ENCODE results near the gene HELZ2. TPM values are rescaled to one million over a fixed set of nuclear protein-coding genes. Genes with fewer than 3 reads are reported as not detected.

HELZ2 gene
- total RNA-seq, 1 experiment from 2014 or later, result 12.3 TPM

DNA sequence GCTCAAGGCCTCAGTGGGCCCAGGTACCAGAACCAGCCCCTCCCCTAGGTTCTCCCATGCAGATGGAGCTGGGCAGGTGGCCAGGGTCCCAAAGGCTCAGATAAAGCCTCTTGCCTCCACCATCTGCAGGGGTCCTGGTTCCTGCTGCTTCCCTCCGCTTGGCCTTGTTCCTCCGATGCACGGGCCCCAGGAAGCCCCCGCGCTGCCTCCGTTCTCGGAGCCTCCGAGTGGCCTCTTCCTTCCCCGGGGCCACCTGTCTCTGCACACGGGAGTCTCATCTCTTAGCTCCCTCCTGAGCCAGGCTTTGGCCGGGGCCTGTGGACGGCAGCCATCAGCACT is 35.0 kb downstream of the HELZ2 start:
- DNase-seq (ENCODE audit: low spot score), result no peak

DNA sequence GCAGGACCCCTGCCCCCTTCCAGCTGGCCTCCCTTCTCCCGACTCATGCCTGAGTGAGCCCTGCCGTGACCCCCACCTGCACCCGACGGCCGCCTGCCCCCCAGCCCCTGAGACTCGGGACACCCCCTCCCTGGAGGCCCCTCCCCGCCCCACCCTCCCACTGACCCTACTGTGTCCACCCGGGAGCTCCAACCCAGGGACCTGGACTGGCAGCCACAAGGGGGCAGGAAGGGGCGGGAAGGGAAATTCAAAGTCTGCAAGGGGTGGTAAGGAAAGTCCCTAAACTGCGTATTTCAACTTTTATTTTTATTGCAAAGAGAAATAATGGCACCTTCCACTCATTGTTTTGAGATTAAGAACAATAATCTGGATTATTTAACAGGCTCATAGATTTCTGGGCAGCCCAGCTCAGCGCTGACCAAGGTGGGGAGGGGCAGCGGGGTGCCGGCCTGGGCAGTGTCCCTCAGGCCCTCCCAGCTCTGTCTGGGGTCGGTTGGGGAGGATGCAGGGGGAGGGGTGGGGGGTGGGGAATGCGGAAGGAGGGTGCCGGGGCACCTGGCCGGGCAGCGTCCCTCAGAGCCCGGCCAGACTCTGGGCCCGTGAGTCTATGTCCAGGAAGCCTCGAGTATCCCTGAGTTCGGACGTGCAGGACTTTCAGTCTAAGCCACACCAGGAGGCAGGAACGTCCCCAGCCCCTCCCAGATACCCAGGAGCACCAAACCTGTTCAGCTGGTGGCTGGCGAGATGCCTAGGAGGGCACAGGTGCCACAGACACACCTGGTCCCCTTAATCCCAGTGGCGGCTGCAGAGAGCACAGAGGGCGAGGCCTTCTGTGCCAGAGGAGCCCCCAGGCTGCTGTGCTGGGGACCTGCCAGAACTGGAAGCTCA is 35.6 kb downstream of the HELZ2 start:
- no peak for DNase-seq (ENCODE audit: low spot score)

DNA sequence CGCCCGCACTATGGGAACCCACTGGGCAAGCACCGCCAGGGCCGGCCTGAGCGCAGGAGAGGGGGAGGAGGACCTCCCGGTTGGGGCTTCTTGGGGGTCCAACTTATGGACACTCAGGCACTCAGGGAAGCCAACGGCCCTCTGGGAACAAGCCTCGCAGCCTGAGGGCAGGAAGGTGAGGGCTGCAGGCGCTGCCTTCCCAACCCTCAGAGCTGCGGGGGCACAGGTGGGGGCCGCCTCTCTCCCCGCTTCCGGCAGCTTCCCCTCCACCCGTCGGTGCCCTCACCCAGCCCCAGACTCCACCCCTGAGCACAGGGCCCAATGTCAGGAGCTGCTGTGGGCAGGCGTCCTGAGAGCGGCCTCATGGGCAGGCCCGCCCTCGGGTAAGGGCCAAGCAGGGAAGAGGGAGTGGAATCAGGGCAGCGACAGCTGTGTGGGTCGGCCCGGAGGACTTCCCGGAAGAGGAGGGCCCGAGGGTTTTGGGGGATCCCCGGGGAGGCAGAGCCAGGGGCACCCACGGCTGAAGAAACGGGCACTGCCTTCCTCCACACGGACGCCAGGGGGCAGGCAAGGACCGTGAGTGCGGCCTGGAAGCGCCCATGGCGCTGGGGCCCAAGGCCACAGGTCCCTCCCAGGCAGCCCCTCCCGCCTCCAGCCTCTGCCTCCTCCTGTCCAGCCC is 36.4 kb downstream of the HELZ2 start:
- peak; percentile 90 for DNase-seq (ENCODE audit: low spot score)

DNA sequence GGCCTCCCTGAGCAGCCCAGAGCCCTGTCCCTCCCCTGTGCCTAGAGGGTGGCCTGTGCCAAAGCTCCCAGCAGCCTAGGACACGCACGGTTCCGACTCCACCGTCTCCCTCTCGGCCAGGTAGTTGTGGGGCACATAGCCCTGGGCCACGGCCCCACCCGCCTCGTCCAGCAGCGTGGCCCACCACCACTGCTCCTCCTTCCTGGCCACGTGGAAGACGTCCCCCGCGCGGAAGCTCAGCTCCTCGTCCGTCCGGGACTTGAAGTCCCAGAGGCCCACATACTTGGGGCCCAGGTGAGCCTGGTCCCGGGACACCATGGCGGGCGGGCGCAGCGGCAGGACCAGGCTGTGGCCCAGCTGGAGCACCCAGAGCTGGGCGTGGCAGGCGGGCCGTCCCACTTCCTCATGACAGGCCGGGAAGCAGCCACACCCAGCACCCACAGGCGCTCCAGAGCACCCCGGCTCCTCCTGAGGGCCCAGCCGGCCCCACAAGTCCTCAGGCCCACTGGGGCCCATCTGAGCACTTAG is 37.0 kb downstream of the HELZ2 start, which contains the start of gene PTK6:
TSS of gene PTK6 (minus strand) at position 380 of the 528 bp plus-strand sequence. CDS start at position 318, 62 bp downstream.
- DNase-seq (ENCODE audit: low spot score), result no peak

DNA sequence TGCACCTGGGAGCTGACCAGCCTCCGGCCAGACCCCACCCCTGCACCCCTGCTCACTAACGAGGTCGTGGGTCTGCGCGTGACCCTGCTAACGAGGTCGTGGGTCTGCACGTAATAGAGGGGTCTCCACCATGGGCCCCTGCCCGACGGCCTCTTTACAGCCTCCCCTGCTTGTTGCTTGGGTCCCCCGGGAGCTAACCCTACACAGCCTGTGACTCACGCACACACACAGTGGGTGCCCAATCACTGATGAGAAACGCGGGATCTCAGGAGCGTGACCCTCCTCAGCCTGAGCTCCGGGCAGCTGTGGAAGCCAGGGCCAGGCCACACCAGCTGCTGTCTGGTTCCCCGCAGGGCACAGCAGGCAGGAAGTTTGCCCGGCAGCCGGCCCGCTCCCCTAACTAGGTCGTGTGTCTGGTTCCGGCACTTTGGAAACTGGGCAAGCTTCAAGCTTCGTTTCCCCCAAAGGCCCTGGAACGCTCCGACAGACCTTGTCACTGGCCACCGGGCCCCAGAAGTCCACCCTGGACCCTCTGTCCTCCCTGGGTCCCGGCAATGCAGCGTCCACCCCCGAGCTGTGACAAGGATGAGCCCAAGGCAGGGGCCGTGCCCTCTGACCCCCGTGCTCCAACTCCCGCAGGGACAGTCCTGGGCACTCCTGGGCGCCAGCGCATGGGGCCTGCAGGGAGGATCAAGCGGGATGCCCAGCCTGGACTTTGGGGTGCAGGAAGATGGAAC is 37.6 kb downstream of the HELZ2 start:
- no peak for DNase-seq (ENCODE audit: low spot score)

DNA sequence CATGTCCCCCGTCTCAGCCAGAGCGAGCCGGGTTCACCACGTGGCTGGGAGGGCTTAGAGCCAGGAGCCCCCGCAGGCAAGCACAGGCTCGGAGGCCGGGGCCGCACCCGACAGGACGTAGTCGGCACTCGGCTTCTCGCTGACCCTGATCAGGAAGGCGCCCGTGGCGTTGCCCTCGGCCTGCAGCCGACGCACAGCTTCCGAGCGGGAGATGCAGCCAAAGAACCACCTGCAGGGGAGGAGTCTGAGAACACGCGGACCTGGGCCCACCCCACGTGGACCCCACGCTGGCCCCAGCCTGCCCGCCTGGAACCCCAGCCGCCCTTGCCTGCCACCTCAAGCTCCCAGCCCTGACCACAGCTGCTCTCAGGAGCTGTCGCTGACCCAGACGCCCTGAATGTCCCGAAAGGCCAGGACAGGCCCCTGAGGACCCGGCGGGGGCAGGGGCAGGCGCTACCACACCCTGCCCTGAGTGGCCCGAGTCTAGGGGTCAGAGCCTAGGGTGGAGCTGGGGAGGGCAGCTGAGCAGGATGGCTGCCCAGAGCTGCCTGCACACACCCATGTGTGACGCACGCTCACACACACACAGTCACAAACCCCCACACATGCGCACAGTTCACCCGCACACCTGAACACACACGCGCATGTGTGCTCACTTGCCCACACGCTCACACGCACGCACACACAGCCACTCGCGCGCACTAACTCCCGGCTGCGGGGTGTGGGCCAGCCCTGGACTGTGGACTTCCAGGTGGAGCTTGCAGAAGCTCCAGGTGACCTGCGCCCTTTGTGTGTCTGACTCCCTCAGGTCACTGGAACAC is 39.0 kb downstream of the HELZ2 start:
- DNase-seq (ENCODE audit: low spot score), result no peak

DNA sequence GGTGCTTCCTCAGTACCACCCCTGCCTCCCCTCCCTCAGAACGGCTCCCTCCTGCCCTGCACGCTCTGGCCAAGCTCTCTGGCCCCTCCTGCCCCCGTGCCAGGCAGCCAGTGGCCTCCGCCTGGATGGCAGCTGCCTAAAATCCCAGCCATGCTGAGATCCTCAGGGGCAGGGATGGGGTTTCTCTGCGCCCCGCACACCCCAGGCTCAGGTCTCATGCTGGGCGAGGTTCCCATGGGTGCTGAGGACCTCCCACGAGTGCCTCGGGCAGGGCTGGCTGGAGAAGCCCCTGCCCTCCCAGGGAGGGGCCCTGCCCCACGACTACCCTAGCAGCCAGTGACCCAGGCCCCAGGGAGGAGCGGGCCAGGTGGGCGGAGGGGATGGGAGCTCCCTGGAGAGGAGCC is 39.6 kb downstream of the HELZ2 start:
- DNase-seq (ENCODE audit: low spot score), result no peak

DNA sequence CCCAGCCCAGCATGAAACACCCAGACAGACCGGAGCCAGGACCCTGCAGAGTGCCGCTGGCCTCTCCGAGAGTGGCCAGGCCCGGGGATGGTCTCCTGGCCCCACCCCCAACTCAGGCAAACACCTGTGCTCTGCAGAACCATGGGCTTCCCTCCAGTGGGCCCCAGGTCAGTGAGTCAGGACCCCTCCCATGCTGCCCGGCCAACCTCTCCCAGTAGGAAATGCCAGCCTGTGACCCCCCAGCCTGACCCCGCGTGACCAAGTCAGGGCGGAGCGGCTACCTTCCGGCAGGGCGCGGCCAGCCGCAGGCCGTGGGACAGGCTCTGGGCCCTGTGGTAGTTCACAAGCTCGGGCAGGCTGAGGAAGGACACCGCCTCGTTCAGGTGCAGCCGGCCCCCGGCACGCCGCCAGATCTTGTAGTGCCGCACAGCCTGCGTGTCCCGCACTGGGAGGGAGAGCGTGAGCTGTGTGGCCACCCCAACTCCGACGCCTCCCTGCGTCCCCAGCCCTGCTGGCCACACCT is 40.1 kb downstream of the HELZ2 start:
- no peak for DNase-seq (ENCODE audit: low spot score)

DNA sequence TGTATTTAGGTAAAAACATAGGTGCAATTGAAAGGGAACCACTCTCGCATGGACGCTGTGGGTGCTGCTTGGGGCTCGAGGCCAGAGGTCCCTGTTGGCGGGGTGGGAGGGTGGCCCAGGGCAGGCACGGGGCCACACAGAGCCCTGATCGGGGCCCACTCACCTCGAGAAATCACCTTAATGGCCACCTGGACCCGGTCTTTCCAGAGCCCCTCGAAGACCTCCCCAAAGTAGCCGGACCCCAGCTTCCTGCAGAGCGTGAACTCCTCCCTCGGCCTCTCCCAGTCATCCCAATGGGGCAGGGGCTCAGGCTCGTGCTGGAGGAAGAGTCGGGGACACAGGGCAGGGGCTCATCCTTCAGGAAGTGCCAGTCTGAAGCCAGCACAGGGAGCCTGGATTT is 40.7 kb downstream of the HELZ2 start:
- DNase-seq (ENCODE audit: low spot score), result no peak

DNA sequence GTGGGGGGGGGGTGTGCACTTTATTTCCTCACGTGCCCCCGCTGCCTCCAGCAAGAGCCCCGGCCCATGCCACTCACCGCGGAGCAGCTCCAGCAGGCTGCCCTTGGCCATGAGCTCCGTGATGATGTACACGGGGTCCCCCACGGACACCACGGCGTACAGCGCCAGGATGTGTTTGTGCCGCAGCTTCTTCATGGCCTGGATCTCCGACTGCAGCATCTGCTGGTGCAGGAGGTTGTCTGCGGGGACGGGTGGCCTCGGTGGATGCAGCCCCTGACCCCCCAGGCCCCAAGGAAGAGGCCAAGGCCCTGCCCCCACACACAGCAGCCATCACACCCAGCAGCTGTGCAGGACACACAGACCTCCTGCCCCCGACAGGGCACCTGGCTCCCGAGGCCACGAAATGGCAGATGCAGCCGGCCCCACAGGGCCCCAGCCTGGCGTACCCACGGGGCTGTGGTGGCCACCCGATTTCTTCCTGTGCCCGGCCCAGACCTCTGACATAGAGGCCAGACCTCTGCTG is 41.5 kb downstream of the HELZ2 start:
- no peak for DNase-seq (ENCODE audit: low spot score)

DNA sequence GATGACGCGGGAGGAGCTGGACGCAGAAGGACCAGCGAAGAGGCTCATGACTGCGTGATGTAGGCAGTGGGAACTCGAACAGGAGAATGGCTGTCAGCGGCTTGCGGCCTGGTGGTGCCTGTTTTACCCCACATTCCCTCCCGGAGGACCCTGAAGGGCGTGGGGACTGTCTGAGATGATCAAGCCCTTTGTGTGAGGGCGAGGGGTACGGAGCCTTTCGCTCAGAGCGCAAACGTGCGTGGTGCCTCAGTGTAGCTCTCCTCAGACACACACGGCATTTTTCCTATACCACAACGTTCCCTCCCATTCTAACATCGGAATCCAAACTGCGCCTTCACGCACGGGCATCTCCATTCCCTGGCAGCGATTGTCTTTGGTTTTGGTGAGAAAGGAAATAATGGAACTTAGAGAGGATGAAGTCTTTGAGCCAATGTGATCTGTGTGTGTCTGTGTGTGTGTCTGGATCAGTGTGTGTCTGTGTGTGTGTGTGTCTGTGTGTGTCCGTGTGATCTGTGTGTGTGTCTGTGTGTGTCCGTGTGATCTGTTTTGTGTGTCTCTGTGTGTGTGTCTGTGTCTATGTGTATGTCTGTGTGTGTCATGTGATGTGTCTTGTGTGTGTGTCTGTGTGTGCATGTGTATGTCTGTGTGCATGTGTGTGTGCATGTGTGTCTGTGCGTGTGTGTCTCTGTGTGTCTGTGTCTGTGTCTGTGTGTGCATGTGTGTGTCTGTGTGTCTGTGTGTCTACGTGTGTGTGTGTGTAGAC is 42.2 kb downstream of the HELZ2 start:
- no peak for DNase-seq (ENCODE audit: low spot score)

DNA sequence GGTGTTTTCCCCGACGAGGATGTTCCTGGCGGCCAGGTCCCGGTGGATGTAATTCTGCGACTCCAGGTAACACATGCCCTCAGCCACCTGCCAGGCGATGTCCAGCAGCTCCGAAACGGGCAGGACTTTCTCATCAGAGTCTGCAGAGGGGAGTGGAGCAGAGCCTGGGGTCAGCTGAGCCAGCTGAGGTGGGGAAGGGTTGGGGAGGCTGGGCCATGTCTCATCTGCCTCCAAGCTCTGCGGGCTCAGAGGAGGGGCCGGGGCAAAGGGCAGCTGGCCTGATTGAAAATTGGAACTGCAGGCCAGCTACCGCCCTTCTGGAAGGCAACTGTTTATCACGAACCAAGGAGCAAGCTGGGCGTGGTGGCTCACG is 43.3 kb downstream of the HELZ2 start:
- DNase-seq (ENCODE audit: low spot score), result no peak

DNA sequence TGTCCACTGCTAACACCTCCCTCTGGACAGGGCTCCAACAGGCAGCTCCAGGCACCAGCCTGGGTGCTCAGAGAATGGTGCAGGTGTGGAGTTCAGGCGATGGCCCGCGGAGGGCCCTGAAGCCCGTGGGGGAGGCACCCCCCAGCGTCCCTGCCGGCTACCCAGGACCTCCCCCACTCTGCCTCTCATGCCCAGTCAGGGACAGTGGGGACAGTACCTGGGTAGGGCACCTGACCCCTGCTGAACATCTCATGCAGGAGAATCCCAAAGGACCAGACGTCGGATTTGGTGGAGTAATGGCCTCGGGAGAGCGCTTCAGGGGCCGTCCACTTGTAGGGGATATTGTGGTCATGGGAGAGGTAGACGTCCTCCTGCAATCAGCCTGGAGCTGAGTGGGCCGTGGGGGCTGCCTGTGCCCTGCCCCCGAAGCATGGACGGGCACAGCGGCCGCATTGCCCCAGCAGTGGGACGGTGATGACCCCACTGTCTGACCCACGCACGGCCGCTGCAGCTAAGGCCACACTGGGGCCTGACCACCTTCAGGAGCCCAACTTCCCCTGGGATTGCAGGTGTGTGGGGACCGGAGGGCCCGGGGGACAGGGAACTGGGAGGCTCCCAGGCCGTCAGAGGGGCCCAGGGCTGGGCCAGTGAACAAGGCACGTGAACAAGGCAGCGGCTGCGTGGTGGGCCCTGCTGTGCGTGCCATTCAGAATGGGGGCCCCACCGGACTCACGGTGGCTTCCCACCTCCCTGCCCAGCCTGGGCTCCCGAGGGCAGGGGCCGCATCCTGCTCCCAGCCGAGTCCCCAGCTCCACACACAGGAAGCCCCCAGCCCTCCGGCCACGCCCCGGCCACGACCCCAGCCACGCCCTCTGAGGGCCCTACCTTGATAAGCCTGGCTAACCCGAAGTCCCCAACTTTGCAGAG is 43.9 kb downstream of the HELZ2 start:
- no peak for DNase-seq (ENCODE audit: low spot score)

DNA sequence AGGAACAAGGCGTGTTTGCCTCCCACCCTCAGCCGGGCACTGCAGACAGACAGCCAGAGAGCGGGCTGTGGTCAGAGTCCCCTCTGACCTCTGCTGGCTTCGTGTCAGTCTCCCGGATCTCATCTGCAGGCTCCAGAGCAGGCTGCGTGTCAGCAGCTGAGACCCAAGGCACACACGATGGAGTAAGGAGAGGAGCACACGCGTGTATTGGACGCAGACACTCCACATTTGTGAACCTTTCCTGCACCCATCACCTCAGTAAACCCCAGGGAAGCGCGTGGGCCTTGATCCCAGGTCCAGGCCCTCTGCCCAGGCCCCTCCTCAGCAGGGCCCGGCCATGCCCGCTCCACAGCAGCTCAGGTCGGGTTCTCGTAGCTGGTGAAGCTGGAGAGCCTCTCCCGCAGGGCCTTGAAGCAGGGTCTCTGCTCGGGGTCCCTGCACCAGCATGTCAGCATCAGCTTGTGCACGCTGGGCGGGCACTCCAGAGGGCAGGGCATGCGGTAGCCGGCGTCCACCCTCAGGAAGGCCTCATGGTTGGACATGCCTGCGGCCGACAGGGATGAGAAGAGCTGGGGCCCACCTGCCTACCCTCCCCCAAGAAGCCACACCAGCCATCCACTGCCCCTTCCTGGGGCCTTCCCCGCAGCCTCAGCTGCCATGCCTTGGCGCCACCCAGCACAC is 44.7 kb downstream of the HELZ2 start:
- no peak for DNase-seq (ENCODE audit: low spot score)

DNA sequence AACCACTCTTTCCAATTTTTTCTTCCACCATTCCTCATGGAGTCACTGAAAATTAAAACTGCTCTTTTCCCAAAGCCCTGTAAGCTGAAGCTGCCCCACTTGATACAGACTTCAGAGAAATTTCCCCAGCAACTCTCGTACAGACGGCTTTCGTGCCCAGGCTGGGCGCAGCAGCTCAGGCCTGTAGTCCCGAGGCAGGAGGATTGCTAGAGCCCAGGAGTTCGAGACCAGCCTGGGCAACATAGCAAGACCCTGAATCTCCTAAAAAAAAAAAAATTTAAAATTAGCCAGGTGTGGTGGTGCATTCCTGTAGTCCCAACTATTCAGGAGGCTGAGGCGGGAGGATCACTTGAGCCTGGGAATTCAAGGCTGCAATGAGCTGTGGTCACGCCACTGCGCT is 46.9 kb downstream of the HELZ2 start:
- DNase-seq (ENCODE audit: low spot score), result no peak

DNA sequence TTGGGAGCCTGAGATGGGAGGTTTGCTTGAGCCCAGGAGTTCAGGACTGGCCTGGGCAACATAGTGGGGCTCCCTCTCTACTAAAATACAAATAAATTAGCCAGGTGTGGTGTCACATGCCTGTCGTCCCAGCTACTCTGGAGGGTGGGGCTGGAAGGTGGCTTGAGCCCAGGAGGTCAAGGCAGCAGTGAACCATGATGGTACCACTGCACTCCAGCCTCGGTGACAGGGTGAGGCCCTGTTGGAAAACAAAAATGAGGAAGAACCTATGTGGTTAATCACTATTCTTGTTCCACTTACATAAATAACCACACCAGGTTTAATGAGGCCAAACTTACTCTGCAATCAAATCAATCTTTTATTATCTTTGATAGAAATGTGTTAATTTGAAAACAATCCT is 48.1 kb downstream of the HELZ2 start:
- DNase-seq (ENCODE audit: low spot score), result no peak

DNA sequence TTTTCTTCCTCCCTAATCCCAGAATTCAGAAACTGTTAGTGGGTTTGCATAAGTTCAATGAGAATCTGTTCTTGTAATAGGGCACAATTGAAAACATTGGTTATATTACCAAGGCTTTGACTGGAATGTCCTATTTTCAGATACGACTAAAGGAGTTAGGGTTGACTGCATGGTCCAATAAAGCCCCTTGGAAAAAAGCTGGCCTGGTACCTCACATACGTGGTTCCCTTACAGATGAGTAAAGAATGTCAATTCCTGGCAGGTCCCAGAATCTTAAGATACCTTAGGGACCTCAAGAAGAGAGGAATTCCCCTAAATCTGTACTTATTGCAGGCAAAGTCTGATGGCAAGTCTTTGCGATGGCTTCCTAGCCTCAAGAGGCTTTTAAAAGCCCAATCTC is 48.9 kb downstream of the HELZ2 start:
- no peak for DNase-seq (ENCODE audit: low spot score)
